ENCODE results near the gene SS18. TPM values are rescaled to one million over a fixed set of nuclear protein-coding genes. Genes with fewer than 3 reads are reported as not detected.
"Not testable (repeated sequence)": the region's sequence is repeated elsewhere in the genome, so short reads cannot be mapped to it uniquely, and the experiment has no call there.

Gene SS18
- total RNA-seq (2014; rRNA removed; shearing (Covaris generic)): 84.3 and 108 TPM in 2 replicates
- polyA plus RNA-seq (2015; cell fraction: cytosol; rRNA removed): 66.5 and 75.7 TPM in 2 replicates
- 172 and 186 TPM in 2 replicates for polyA plus RNA-seq (2015; cell fraction: nucleus; rRNA removed)

- peak; percentile 89 for DNase-seq (ENCODE audit: low read depth)
Observed at GRCh38 chr18:26090130-26091046, at the start of gene SS18. Gene SS18 (minus strand): TSS chr18:26090613. CDS start chr18:26090569, 44 bp downstream.

- DNase-seq (ENCODE audit: low read depth): no peak
Observed at GRCh38 chr18:26135548-26135947, 45.1 kb upstream of the SS18 start.

GRCh38 chr18:26134107-26134506 is 43.7 kb upstream of the SS18 start:
- DNase-seq (ENCODE audit: low read depth): no peak

- DNase-seq (ENCODE audit: low read depth): no peak
Observed at GRCh38 chr18:26133652-26134051, 43.2 kb upstream of the SS18 start, which contains the start of gene PSMA8. Gene PSMA8 (plus strand): TSS chr18:26133869. CDS start chr18:26133966, 97 bp downstream.

GRCh38 chr18:26128192-26128591 is 37.8 kb upstream of the SS18 start:
- not testable (repeated sequence) for DNase-seq (ENCODE audit: low read depth)

- DNase-seq (ENCODE audit: low read depth): peak; percentile 6
Observed at GRCh38 chr18:26127786-26128185, 37.4 kb upstream of the SS18 start.

- not testable (repeated sequence) for DNase-seq (ENCODE audit: low read depth)
Observed at GRCh38 chr18:26121994-26122393, 31.6 kb upstream of the SS18 start.

- DNase-seq (ENCODE audit: low read depth): no peak
Observed at GRCh38 chr18:26121476-26121875, 31.1 kb upstream of the SS18 start.

- no peak for DNase-seq (ENCODE audit: low read depth)
Observed at GRCh38 chr18:26119246-26119645, 28.8 kb upstream of the SS18 start.

- no peak for DNase-seq (ENCODE audit: low read depth)
Observed at GRCh38 chr18:26104035-26104434, 13.6 kb upstream of the SS18 start.

- DNase-seq (ENCODE audit: low read depth): peak; percentile 11
Observed at GRCh38 chr18:26103579-26103978, 13.2 kb upstream of the SS18 start.

GRCh38 chr18:26097563-26097962 is 7.2 kb upstream of the SS18 start:
- no peak for DNase-seq (ENCODE audit: low read depth)

GRCh38 chr18:26096852-26097251 is 6.4 kb upstream of the SS18 start:
- no peak for DNase-seq (ENCODE audit: low read depth)

- DNase-seq (ENCODE audit: low read depth): no peak
Observed at GRCh38 chr18:26091047-26091630, 726 bp upstream of the SS18 start.

- DNase-seq (ENCODE audit: low read depth): peak; percentile 31
Observed at GRCh38 chr18:26089293-26090129, 902 bp downstream of the SS18 start.

- no peak for DNase-seq (ENCODE audit: low read depth)
Observed at GRCh38 chr18:26088487-26088886, 1.9 kb downstream of the SS18 start.

- DNase-seq (ENCODE audit: low read depth): no peak
Observed at GRCh38 chr18:26086959-26087358, 3.5 kb downstream of the SS18 start.

- no peak for DNase-seq (ENCODE audit: low read depth)
Observed at GRCh38 chr18:26085056-26085455, 5.4 kb downstream of the SS18 start.

GRCh38 chr18:26083099-26083498 is 7.3 kb downstream of the SS18 start:
- no peak for DNase-seq (ENCODE audit: low read depth)

GRCh38 chr18:26082475-26082874 is 7.9 kb downstream of the SS18 start:
- DNase-seq (ENCODE audit: low read depth): peak; percentile 46

GRCh38 chr18:26074246-26074645 is 16.2 kb downstream of the SS18 start:
- DNase-seq (ENCODE audit: low read depth): no peak

Data from HT1080 (cell line).